Left ventricle myocardium inferior (tissue), 1 donor: ENCODE results near the gene KCNQ2. TPM values are rescaled to one million over a fixed set of nuclear protein-coding genes. Genes with fewer than 3 reads are reported as not detected.

Source experiments
- DNase-seq: peaks from one replicate; pipeline ENCODE4 v3.0.0-alpha.2; 2020
- H3K27ac ChIP-seq: fragments of 200-600 bp; replicated peaks from 2 replicates; pipeline ENCODE4 v1.8.0; 2021
- H3K27me3 ChIP-seq: fragments of 200-600 bp; 2 replicates; pipeline ENCODE4 v1.8.0; 2021; ENCODE audit warnings: low read depth
- H3K36me3 ChIP-seq: fragments of 200-600 bp; 2 replicates; pipeline ENCODE4 v1.8.0; 2021
- H3K4me1 ChIP-seq: fragments of 200-600 bp; 2 replicates; pipeline ENCODE4 v1.8.0; 2021
- H3K4me3 ChIP-seq: fragments of 200-600 bp; 2 replicates; pipeline ENCODE4 v1.8.0; 2021; ENCODE audit warnings: mild to moderate bottlenecking, moderate library complexity
- H3K9me3 ChIP-seq: fragments of 200-600 bp; replicated peaks from 2 replicates; pipeline ENCODE4 v1.8.0; 2021
- intact Hi-C: fragments of 100-400 bp; cut with micrococcal nuclease; formaldehyde crosslinking; loops from one replicate; pipeline ENCODE4 v1.11.0; 2022
- total RNA-seq: library from RNA; stranded (reverse); fragmentation: NEBNext Ultra II Directional; extraction: Animal tissue kit (Norgen Biotek cat#: 25700); gene quantifications from one replicate; pipeline ENCODE4 v1.2.1, GENCODE V29; 2021
- TF ChIP-seq, protein P1 (sequence below): fragments of 200-600 bp; IDR thresholded peaks from 2 replicates; pipeline ENCODE4 v1.8.0; 2021; ENCODE audit warnings: antibody characterized with exemption, mild to moderate bottlenecking, borderline replicate concordance
- donor health status: DM: no; HTN: yes; CAD: no; lungs with severe emphysema.

The KCNQ2 gene
- total RNA-seq, 1 donor from 2014 or later: 2.3 TPM

DNA sequence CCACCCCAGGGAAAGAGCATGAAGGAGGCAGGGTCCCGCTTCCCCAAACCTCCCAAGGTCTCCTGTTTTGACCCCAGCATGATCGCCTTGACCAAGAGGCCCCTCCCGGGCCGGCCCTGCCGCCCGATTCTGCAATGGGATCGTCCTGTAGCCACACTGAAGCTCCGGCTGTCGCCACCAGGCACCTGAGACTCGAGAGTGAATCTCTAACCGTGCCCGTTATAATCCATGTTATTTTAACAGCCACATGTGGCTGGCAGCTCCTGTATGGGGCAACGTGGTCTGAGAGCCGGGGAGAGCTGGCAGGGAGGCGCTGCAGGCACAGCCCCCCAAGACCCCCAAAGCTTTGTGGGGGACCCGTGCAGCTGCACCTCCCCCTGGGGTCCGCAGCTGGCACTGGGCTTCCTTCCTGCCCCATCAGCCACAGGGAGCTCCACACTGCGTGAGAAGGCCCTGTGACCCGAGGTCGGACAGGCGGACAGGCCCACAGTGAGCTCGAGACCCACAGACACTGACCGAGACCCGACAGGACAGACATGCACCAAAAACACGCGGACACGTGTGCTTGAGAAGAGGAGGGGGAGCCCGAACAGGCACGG is 51.3 kb downstream of the KCNQ2 start:
- no peaks in the 10 kb centered on the region for H3K36me3 ChIP-seq
- no peak for DNase-seq
- H3K4me3 ChIP-seq: no peak overlapping the region
- no peaks in the 10 kb centered on the region for H3K4me1 ChIP-seq
- H3K27ac ChIP-seq: no peak overlapping the region
- intact Hi-C loops: no loop called here
- H3K9me3 ChIP-seq: no peaks in the 10 kb centered on the region
- peaks cover 74% of the 10 kb centered on the region for H3K27me3 ChIP-seq
- TF ChIP-seq, protein P1, sequence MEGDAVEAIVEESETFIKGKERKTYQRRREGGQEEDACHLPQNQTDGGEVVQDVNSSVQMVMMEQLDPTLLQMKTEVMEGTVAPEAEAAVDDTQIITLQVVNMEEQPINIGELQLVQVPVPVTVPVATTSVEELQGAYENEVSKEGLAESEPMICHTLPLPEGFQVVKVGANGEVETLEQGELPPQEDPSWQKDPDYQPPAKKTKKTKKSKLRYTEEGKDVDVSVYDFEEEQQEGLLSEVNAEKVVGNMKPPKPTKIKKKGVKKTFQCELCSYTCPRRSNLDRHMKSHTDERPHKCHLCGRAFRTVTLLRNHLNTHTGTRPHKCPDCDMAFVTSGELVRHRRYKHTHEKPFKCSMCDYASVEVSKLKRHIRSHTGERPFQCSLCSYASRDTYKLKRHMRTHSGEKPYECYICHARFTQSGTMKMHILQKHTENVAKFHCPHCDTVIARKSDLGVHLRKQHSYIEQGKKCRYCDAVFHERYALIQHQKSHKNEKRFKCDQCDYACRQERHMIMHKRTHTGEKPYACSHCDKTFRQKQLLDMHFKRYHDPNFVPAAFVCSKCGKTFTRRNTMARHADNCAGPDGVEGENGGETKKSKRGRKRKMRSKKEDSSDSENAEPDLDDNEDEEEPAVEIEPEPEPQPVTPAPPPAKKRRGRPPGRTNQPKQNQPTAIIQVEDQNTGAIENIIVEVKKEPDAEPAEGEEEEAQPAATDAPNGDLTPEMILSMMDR: no peak

DNA sequence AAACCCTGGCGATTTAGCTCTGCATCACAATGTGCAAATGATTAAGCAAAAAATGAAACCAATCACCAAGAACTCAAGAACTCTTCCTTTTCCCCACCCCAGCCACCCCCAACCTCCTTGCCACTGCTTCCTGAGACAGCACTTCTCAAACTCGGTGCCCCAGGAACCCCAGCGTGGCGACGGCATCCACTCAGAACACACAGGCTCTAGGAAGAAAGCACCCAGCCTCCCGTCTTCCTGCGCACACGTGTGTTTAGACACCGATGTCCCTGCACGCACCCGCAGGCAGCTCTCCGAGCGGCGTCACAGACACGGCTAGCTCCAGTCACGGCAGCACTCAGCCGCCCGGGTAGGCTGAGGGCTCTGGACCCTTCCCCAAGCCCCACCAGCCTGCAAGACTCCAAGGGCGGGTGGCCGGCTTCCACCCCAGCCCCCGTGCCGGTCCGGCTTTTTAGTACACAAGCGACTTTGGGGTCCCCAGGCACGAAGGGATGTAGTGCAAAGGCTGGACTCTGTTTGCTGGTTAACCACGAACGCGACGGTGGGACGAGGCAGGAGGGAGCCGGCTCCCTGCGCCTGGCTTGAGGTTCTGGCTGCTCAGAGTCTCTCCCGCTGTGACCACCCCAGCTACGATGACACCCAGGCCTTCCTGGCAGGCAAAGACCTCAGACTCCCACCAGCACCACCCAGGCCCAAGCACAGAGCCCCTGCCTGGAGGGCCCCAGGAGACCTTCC is 51.9 kb downstream of the KCNQ2 start:
- H3K4me3 ChIP-seq: no peak overlapping the region
- H3K4me1 ChIP-seq: no peaks in the 10 kb centered on the region
- H3K36me3 ChIP-seq: no peaks in the 10 kb centered on the region
- H3K9me3 ChIP-seq: no peaks in the 10 kb centered on the region
- H3K27ac ChIP-seq: no peak overlapping the region
- intact Hi-C loops: no loop called here
- H3K27me3 ChIP-seq: peaks cover 80% of the 10 kb centered on the region
- DNase-seq: no peak
- TF ChIP-seq, protein P1: no peak

DNA sequence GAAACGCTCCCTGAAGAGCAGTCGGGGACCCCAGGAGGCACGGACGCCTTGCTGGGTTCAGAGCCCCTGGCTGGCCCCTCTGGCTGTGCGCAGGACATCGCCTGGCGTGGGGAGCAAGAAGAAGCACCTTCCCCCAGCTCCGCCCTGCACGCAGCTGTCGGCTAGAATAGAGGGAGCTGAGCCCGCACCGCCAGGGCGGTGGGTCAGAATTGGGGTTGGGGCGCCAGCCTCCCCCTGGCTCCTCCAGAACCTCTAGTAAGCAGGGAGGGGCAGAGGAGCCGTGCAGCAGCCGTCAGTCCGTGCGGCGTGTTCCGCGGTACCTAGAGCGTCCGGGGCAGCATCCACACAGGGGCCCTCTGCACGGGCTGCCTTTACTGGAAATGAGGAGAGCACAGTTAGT is 53.2 kb downstream of the KCNQ2 start:
- TF ChIP-seq, protein P1: no peak
- intact Hi-C loops: no loop called here
- no peaks in the 10 kb centered on the region for H3K36me3 ChIP-seq
- no peak overlapping the region for H3K27ac ChIP-seq
- no peak for DNase-seq
- H3K4me3 ChIP-seq: no peak overlapping the region
- no peaks in the 10 kb centered on the region for H3K4me1 ChIP-seq
- H3K27me3 ChIP-seq: peaks cover 90% of the 10 kb centered on the region
- H3K9me3 ChIP-seq: no peaks in the 10 kb centered on the region

DNA sequence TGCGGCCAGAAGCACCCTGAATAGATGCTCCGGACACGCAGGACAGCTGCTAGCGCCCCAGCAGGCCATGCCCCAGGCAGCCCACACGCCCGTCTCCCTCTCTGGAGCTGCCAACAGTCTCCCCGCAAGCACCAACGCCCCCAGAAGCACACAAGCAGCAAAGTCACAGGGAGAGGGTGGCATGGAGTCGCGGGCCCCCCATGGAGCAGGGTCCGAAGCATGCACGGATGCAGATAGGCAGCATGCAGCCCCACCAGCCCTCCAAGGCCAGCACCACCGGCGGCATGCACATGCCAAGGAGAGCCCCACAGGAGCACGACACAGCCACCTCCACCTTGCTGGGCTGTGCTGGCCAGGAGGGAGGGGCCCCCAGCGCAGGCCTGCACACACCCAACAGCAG is 53.8 kb downstream of the KCNQ2 start:
- TF ChIP-seq, protein P1: no peak
- Histone ChIP-seq H3K27me3 (peaks cover 97% of the 10 kb centered on the region), H3K27ac (no peak overlapping the region), H3K4me1 (no peaks in the 10 kb centered on the region), H3K4me3 (no peak overlapping the region), H3K9me3 (no peaks in the 10 kb centered on the region), H3K36me3 (no peaks in the 10 kb centered on the region)
- intact Hi-C loops: no loop called here
- DNase-seq: no peak

DNA sequence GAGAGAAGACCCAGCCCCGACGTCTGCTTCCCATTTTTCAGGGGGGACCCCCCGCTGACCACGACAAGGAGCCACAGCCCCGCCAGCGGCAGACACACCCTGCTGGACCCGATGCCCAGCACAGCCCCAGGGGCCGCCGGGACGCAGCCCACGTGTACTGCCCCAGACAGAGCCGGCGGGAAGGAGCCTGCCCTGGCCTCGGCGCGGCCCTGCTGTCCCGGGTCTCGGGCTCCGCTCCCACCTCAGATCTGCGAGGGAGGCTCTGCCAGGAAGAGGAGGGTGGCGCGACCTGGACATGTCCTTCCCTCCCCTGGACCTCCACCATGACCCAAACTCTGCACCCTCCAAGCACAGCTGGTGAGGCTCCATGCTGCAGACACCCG is 54.7 kb downstream of the KCNQ2 start:
- Histone ChIP-seq H3K9me3 (no peaks in the 10 kb centered on the region), H3K36me3 (no peaks in the 10 kb centered on the region), H3K4me3 (no peak overlapping the region), H3K27me3 (peaks cover 98% of the 10 kb centered on the region), H3K27ac (no peak overlapping the region), H3K4me1 (no peaks in the 10 kb centered on the region)
- no peak for DNase-seq
- TF ChIP-seq, protein P1: no peak
- intact Hi-C loops: no loop called here
